Measurements from ENCODE around the gene PARVB.

The PARVB gene

GRCh38 chr22:44159221-44159620 is 135.1 kb downstream of the PARVB start:
- Histone ChIP-seq H3K36me3 (no peaks in the 10 kb centered on the region), H3K4me3 (ENCODE audit: low read depth in 1 of 2, low read length in 1 of 2) (no peak overlapping the region), H3K27me3 (no peaks in the 10 kb centered on the region), H3K9me3 (no peaks in the 10 kb centered on the region), H3K4me1 (ENCODE audit: control insufficient read depth in 1 of 2, insufficient read depth in 1 of 2, low read depth in 1 of 2, low read length in 1 of 2) (peaks cover 19 to 29% of the 10 kb centered on the region in 2 experiments), H3K27ac (no peak overlapping the region)
- TF ChIP-seq, protein P1, sequence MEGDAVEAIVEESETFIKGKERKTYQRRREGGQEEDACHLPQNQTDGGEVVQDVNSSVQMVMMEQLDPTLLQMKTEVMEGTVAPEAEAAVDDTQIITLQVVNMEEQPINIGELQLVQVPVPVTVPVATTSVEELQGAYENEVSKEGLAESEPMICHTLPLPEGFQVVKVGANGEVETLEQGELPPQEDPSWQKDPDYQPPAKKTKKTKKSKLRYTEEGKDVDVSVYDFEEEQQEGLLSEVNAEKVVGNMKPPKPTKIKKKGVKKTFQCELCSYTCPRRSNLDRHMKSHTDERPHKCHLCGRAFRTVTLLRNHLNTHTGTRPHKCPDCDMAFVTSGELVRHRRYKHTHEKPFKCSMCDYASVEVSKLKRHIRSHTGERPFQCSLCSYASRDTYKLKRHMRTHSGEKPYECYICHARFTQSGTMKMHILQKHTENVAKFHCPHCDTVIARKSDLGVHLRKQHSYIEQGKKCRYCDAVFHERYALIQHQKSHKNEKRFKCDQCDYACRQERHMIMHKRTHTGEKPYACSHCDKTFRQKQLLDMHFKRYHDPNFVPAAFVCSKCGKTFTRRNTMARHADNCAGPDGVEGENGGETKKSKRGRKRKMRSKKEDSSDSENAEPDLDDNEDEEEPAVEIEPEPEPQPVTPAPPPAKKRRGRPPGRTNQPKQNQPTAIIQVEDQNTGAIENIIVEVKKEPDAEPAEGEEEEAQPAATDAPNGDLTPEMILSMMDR (IDR thresholded peaks at IDR 0.05): no peak

GRCh38 chr22:44159811-44160210 is 135.7 kb downstream of the PARVB start:
- no peak overlapping the region for H3K27ac ChIP-seq
- H3K4me1 ChIP-seq (ENCODE audit: control insufficient read depth in 1 of 2, insufficient read depth in 1 of 2, low read depth in 1 of 2, low read length in 1 of 2): peaks cover 19 to 29% of the 10 kb centered on the region in 2 experiments
- TF ChIP-seq, protein P1 (IDR thresholded peaks at IDR 0.05): no peak
- H3K27me3 ChIP-seq: no peaks in the 10 kb centered on the region
- no peaks in the 10 kb centered on the region for H3K9me3 ChIP-seq
- H3K4me3 ChIP-seq (ENCODE audit: low read depth in 1 of 2, low read length in 1 of 2): no peak overlapping the region
- no peaks in the 10 kb centered on the region for H3K36me3 ChIP-seq

DNA sequence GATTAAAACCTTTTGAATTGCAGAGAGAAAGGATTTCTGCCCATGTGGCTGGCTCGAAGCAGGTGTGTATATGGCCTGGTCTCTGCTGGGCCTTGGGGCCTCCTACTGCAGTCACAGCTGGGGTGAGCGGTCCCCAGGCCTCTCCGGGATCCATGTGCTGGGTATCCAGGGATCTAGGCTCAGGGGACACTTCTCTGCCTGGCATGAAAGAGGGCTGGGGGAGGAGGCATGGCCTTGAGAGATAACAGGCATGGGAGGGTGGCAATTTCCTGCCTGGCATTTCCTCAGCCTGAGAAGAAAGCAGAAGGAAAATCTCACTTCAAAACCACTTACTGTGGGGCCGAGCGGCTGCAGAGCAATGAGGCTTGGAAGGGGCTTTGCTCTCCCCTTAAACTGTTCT is 136.3 kb downstream of the PARVB start:
- TF ChIP-seq, protein P1 (IDR thresholded peaks at IDR 0.05): no peak
- Histone ChIP-seq H3K27me3 (no peaks in the 10 kb centered on the region), H3K4me1 (ENCODE audit: control insufficient read depth in 1 of 2, insufficient read depth in 1 of 2, low read depth in 1 of 2, low read length in 1 of 2) (peaks cover 19 to 29% of the 10 kb centered on the region in 2 experiments), H3K4me3 (ENCODE audit: low read depth in 1 of 2, low read length in 1 of 2) (peak overlapping the region in 1 of 2 experiments; percentile 17), H3K36me3 (no peaks in the 10 kb centered on the region), H3K9me3 (no peaks in the 10 kb centered on the region), H3K27ac (peak overlapping the region; percentile 68)

DNA sequence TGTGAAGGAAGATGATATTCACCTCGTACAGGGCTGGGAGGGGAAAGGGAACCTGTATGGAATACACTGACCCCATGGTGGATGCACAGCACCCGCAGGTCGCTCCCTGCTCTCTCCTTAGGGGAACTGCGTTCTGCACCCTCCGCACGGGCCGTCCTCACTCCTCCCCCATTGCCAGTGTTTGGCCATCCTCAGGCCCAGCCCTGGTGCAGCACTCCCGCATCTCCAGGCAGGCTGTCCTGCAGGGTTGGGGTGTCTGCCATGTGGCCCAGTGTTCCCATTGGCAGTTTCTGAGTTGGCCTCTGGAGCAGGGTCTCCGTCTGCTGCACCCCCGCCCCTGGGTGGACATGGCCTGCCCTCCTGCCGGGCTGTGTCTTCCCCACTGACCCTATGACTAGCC is 137.6 kb downstream of the PARVB start:
- H3K27me3 ChIP-seq: no peaks in the 10 kb centered on the region
- H3K36me3 ChIP-seq: no peaks in the 10 kb centered on the region
- H3K4me1 ChIP-seq (ENCODE audit: control insufficient read depth in 1 of 2, insufficient read depth in 1 of 2, low read depth in 1 of 2, low read length in 1 of 2): peaks cover 19 to 29% of the 10 kb centered on the region in 2 experiments
- TF ChIP-seq, protein P1 (IDR thresholded peaks at IDR 0.05): no peak
- H3K4me3 ChIP-seq (ENCODE audit: low read depth in 1 of 2, low read length in 1 of 2): no peak overlapping the region
- H3K27ac ChIP-seq: no peak overlapping the region
- no peaks in the 10 kb centered on the region for H3K9me3 ChIP-seq

GRCh38 chr22:44162960-44163359 is 138.9 kb downstream of the PARVB start:
- Histone ChIP-seq H3K36me3 (no peaks in the 10 kb centered on the region), H3K4me3 (ENCODE audit: low read depth in 1 of 2, low read length in 1 of 2) (no peak overlapping the region)
- TF ChIP-seq, protein P1 (IDR thresholded peaks at IDR 0.05): no peak

GRCh38 chr22:44163536-44163935 is 139.4 kb downstream of the PARVB start:
- peaks cover 19 to 29% of the 10 kb centered on the region in 2 experiments for H3K4me1 ChIP-seq (ENCODE audit: control insufficient read depth in 1 of 2, insufficient read depth in 1 of 2, low read depth in 1 of 2, low read length in 1 of 2)
- TF ChIP-seq, protein P1 (IDR thresholded peaks at IDR 0.05): no peak
- no peaks in the 10 kb centered on the region for H3K36me3 ChIP-seq
- no peaks in the 10 kb centered on the region for H3K9me3 ChIP-seq
- H3K4me3 ChIP-seq (ENCODE audit: low read depth in 1 of 2, low read length in 1 of 2): no peak overlapping the region
- no peak overlapping the region for H3K27ac ChIP-seq
- no peaks in the 10 kb centered on the region for H3K27me3 ChIP-seq

More at GRCh38 chr22:44162960-44163359, 138.9 kb downstream of the PARVB start:
- H3K9me3 ChIP-seq: no peaks in the 10 kb centered on the region
- H3K27me3 ChIP-seq: no peaks in the 10 kb centered on the region
- no peak overlapping the region for H3K27ac ChIP-seq
- peaks cover 19 to 29% of the 10 kb centered on the region in 2 experiments for H3K4me1 ChIP-seq (ENCODE audit: control insufficient read depth in 1 of 2, insufficient read depth in 1 of 2, low read depth in 1 of 2, low read length in 1 of 2)

All from neutrophil (primary cell).